K562 (cell line): ENCODE measurements around the gene TRUB2. TPM values are rescaled to one million over a fixed set of nuclear protein-coding genes. Genes with fewer than 3 reads are reported as not detected.

Experiments used
- ATAC-seq: fragments of 200-7000 bp; cut with Tn5 transposase; 3 replicates; pipeline ENCODE4 v1.9.1; 2020; ENCODE audit warnings: moderate library complexity
- BruUV-seq: library from RNA; stranded (reverse); fragments of 400-500 nt; replicated peaks from 2 replicates; lab custom pipeline; 2021; lab: Mats Ljungman, UMichigan
- CTCF ChIA-PET: fragments of 300-600 bp; formaldehyde crosslinking; extraction: SDS; loops from one replicate; lab custom pipeline; 2021; ENCODE audit warnings: low intra/inter-chr PET ratio; lab: Yijun Ruan, JAX
- POLR2A ChIA-PET: fragments of 300-600, 350-650 bp; sonication (Branson Sonifier 250); formaldehyde crosslinking; extraction: SDS; loops from one replicate; lab custom pipeline; 2021; ENCODE audit warnings: antibody characterized with exemption, inconsistent platforms; lab: Yijun Ruan, JAX
- DNase-seq, 4 experiments: peaks; one replicate each; pipeline versions ENCODE4 v3.0.0 to v3.0.0-alpha.2; 2011 to 2018; ENCODE audit warnings: low spot score in 3 of 4, mixed read lengths in 3 of 4; ENCODE audit errors: extremely low read depth in 1 of 4
- FAIRE-seq: peaks from 2 replicates; lab custom pipeline; 2011; peaks lifted over from hg19 to GRCh38; lab: Jason Lieb, UNC
- H2AFZ ChIP-seq: 2 replicates; pipeline ENCODE4 v1.6.0; 2011; ENCODE audit warnings: low read depth, low read length, control low read depth, inconsistent platforms
- H3K27ac ChIP-seq: fragments of 200-600 bp; 3 replicates; pipeline ENCODE4 v1.8.0; 2011; ENCODE audit warnings: low read depth, mild to moderate bottlenecking, control low read depth, inconsistent platforms, low read length, moderate library complexity, mixed read lengths; ENCODE audit errors: extremely low read depth
- H3K27me3 ChIP-seq, 2 experiments: fragments of 300-600 bp in 1 of 2; 2 replicates in 1 of 2; 3 replicates in 1 of 2; pipeline versions ENCODE4 v1.6.0 to v1.8.0; 2011; ENCODE audit warnings: inconsistent platforms in 2 of 2, low read length in 2 of 2, mild to moderate bottlenecking in 1 of 2, mixed read lengths in 1 of 2, moderate library complexity in 1 of 2; ENCODE audit not compliant: control insufficient read depth in 2 of 2, insufficient read depth in 2 of 2
- H3K36me3 ChIP-seq: fragments of 300-600 bp; 3 replicates; pipeline ENCODE4 v1.8.0; 2011; ENCODE audit warnings: mild to moderate bottlenecking, low read length, inconsistent platforms; ENCODE audit not compliant: control insufficient read depth, insufficient read depth
- H3K4me1 ChIP-seq, 2 experiments: fragments of 200-600 bp in 1 of 2; replicated peaks in 1 of 2; 2 replicates in 1 of 2; 3 replicates in 1 of 2; pipeline versions ENCODE4 v1.5.1 to v1.8.0; 2011; ENCODE audit warnings: inconsistent platforms in 2 of 2, low read length in 2 of 2, mild to moderate bottlenecking in 1 of 2, mixed read lengths in 1 of 2, moderate library complexity in 1 of 2; ENCODE audit not compliant: control insufficient read depth in 2 of 2, insufficient read depth in 2 of 2
- H3K4me2 ChIP-seq: 2 replicates; pipeline ENCODE4 v1.6.1; 2011; ENCODE audit warnings: low read length, control low read depth, inconsistent platforms, mixed read lengths; ENCODE audit not compliant: insufficient read depth
- H3K4me3 ChIP-seq: fragments of 200-600 bp; sonication (generic), shearing (Covaris generic); 2 replicates; pipeline ENCODE4 v1.5.1; 2016; ENCODE audit warnings: control low read depth, inconsistent platforms
- H3K79me2 ChIP-seq: fragments of 200-600 bp; 3 replicates; pipeline ENCODE4 v1.8.0; 2011; ENCODE audit warnings: low read length, inconsistent platforms; ENCODE audit not compliant: control insufficient read depth, insufficient read depth
- H3K9ac ChIP-seq, 2 experiments: 2 replicates each; pipeline versions ENCODE4 v1.6.0 to v1.6.1; 2011; ENCODE audit warnings: low read depth in 2 of 2, low read length in 2 of 2, control low read depth in 1 of 2, inconsistent platforms in 1 of 2, mild to moderate bottlenecking in 1 of 2, mixed read lengths in 1 of 2; ENCODE audit not compliant: insufficient read depth in 1 of 2
- H3K9me1 ChIP-seq: one replicate; pipeline ENCODE4 v1.6.0; 2011; ENCODE audit warnings: inconsistent platforms, mild to moderate bottlenecking, low read length, moderate library complexity; ENCODE audit not compliant: control insufficient read depth, insufficient read depth
- H3K9me3 ChIP-seq: replicated peaks from 2 replicates; pipeline ENCODE4 v1.5.1; 2011; ENCODE audit warnings: low read depth, low read length, inconsistent platforms; ENCODE audit not compliant: control insufficient read depth, insufficient read depth
- H4K20me1 ChIP-seq: replicated peaks from 2 replicates; pipeline ENCODE4 v1.6.1; 2011; ENCODE audit warnings: low read length, inconsistent platforms, mixed read lengths; ENCODE audit not compliant: control insufficient read depth, insufficient read depth
- CCAR2 ChIP-seq: fragments of 200-400 bp; formaldehyde crosslinking; IDR thresholded peaks from 2 replicates; pipeline ENCODE4 v1.6.1; 2017; ENCODE audit warnings: mild to moderate bottlenecking, low read depth, low read length
- FOSL1 ChIP-seq: fragments of 200-800 bp; sonication (Bioruptor generic); conservative IDR thresholded peaks from 2 replicates; pipeline ENCODE4 v1.6.1; 2016; ENCODE audit warnings: missing genetic modification characterization, missing compliant biosample characterization
- GTF2E2 ChIP-seq: fragments of 200-800 bp; sonication (Bioruptor generic); IDR thresholded peaks from 2 replicates; pipeline ENCODE4 v1.6.1; 2016; ENCODE audit warnings: missing genetic modification characterization, missing compliant biosample characterization
- HDAC1 ChIP-seq, 2 experiments: fragments of 450-650 bp; IDR thresholded peaks; 2 replicates each; pipeline ENCODE4 v1.6.1; 2016 to 2017; ENCODE audit warnings: inconsistent platforms in 1 of 2, mild to moderate bottlenecking in 1 of 2, moderate library complexity in 1 of 2
- HDAC2 ChIP-seq: fragments of 450-650 bp; IDR thresholded peaks from 2 replicates; pipeline ENCODE4 v1.6.1; 2016; ENCODE audit warnings: mild to moderate bottlenecking
- KLF16 ChIP-seq: IDR thresholded peaks from 2 replicates; pipeline ENCODE4 v1.6.1; 2016; ENCODE audit warnings: antibody characterized with exemption
- NFIX ChIP-seq: fragments of 250-450 bp; sonication (Bioruptor Pico); IDR thresholded peaks from 2 replicates; pipeline ENCODE4 v1.4.0; 2020; ENCODE audit warnings: low read depth, mild to moderate bottlenecking, moderate library complexity
- NKRF ChIP-seq: fragments of 450-650 bp; IDR thresholded peaks from 2 replicates; pipeline ENCODE4 v1.6.1; 2016; ENCODE audit warnings: borderline replicate concordance
- PHF20 ChIP-seq: fragments of 450-650 bp; IDR thresholded peaks from 2 replicates; pipeline ENCODE4 v1.6.1; 2018; ENCODE audit not compliant: partially characterized antibody
- POLR2B ChIP-seq: fragments of 450-650 bp; IDR thresholded peaks from 2 replicates; pipeline ENCODE4 v1.6.1; 2018; ENCODE audit warnings: low read depth; ENCODE audit not compliant: partially characterized antibody
- RBBP5 ChIP-seq: fragments of 200-600 bp; sonication (generic); IDR thresholded peaks from 2 replicates; pipeline ENCODE4 v1.6.1; 2012; ENCODE audit warnings: borderline replicate concordance, mild to moderate bottlenecking, low read length, control low read depth, inconsistent platforms; ENCODE audit not compliant: insufficient read depth, poor library complexity, severe bottlenecking
- SAP30 ChIP-seq: fragments of 200-600 bp; sonication (generic); IDR thresholded peaks from 2 replicates; pipeline ENCODE4 v1.6.1; 2012; ENCODE audit warnings: borderline replicate concordance, low read depth, mild to moderate bottlenecking, moderate library complexity, low read length, control low read depth, inconsistent platforms; ENCODE audit not compliant: insufficient read depth, poor library complexity, severe bottlenecking
- SIN3A ChIP-seq, 2 experiments: fragments of 150-350 bp in 1 of 2; IDR thresholded peaks; 2 replicates each; pipeline ENCODE4 v1.6.1; 2011 to 2016; ENCODE audit warnings: borderline replicate concordance in 2 of 2, low read depth in 2 of 2, low read length in 2 of 2, mild to moderate bottlenecking in 2 of 2, moderate library complexity in 2 of 2; ENCODE audit not compliant: control insufficient read depth in 1 of 2
- TOE1 ChIP-seq, 2 experiments: fragments of 450-650 bp in 1 of 2; sonication (generic) in 1 of 2; formaldehyde crosslinking in 1 of 2; IDR thresholded peaks; 2 replicates each; pipeline versions ENCODE4 v1.7.1 to v1.8.0; 2016 to 2022; ENCODE audit warnings: borderline replicate concordance in 2 of 2, mild to moderate bottlenecking in 2 of 2, antibody characterized with exemption in 1 of 2, inconsistent platforms in 1 of 2, low read depth in 1 of 2, missing genetic modification reagents in 1 of 2, moderate library complexity in 1 of 2
- WGBS: fragments of 100-300 bp; shearing (Covaris generic); methylation state at CpG from one replicate; pipeline ENCODE4 v1.1.6; 2016; ENCODE audit warnings: low coverage, mixed read lengths; ENCODE audit not compliant: insufficient coverage; ENCODE audit errors: missing lambda C conversion rate; 5-methylcytosine and 5-hydroxymethylcytosine counted together
- in situ Hi-C: fragments of 300-500 bp; cut with MboI; formaldehyde crosslinking; loops from 4 replicates; pipeline ENCODE4 v1.15.0; 2018; ENCODE audit warnings: inconsistent platforms, mixed read lengths
- intact Hi-C: fragments of 100-400 bp; cut with micrococcal nuclease; formaldehyde crosslinking; loops from 2 replicates; pipeline ENCODE4 v1.14.2; 2022
- polyA plus RNA-seq, 8 experiments: library from polyadenylated mRNA; depleted of rRNA in 4 of 8; stranded (reverse) in 5 of 8; unstranded in 3 of 8; fragments of >200 nt; fragmentation: Nextera tagmentation in 2 of 8; fragmentation: Illumina TruSeq in 1 of 8; extraction: Ambion mirVana in 2 of 8; extraction: Trizol in 1 of 8; gene quantifications; 2 replicates each; pipeline versions ENCODE4 v1.2.1 to v1.2.3, GENCODE V29; 2011 to 2014; ENCODE audit warnings: inconsistent platforms in 1 of 8, missing spikeins in 1 of 8
- total RNA-seq, 7 experiments: library from RNA; depleted of rRNA in 6 of 7; stranded (reverse); fragments of >200 nt in 6 of 7; fragmentation: Illumina TruSeq in 2 of 7; extraction: Trizol in 2 of 7; gene quantifications; 2 replicates each; pipeline versions ENCODE4 v1.2.1 to v1.2.3, GENCODE V29; 2011 to 2021; ENCODE audit warnings: low replicate concordance in 1 of 7
- TF ChIP-seq, protein P1 (sequence below): IDR thresholded peaks from 2 replicates; pipeline ENCODE4 v1.6.1; 2014; ENCODE audit warnings: antibody characterized with exemption
- TF ChIP-seq, protein P2 (sequence below): sonication (generic); formaldehyde crosslinking; IDR thresholded peaks from 2 replicates; pipeline ENCODE4 v1.8.1; 2023; ENCODE audit warnings: mild to moderate bottlenecking, missing genetic modification reagents

TRUB2 gene
- total and polyA plus RNA-seq, 9 of the 15 experiments (the other 6 are each of a cell fraction or from before 2014, with no cell fraction given): 9.3 to 110 (median 63.0) TPM

- FAIRE-seq: no peak
- in situ Hi-C loops: loop anchor here (25.0 kb wide), 1 partner anchor 609 kb away; no protein-coding TSS in a partner anchor
- no peaks in the 10 kb centered on the region for H4K20me1 ChIP-seq
These were observed 49.4 kb upstream of the TRUB2 start for GRCh38 chr9:128371630-128372117.

More at GRCh38 chr9:128371630-128372117, 49.4 kb upstream of the TRUB2 start:
- Histone ChIP-seq H3K9me1 (no peaks in the 10 kb centered on the region), H3K9ac (peak overlapping the region; percentile 83 to 96), H3K27ac (peak overlapping the region; percentile 75), H2AFZ (peak overlapping the region; percentile 76), H3K4me1 (peaks cover 13 to 14% of the 10 kb centered on the region in 2 experiments), H3K27me3 (no peaks in the 10 kb centered on the region), H3K9me3 (no peaks in the 10 kb centered on the region), H3K79me2 (peaks cover 53% of the 10 kb centered on the region), H3K4me2 (peak overlapping the region; percentile 96), H3K4me3 (peak overlapping the region; percentile 84), H3K36me3 (peaks cover 24% of the 10 kb centered on the region)
- BruUV-seq: TSS peak; percentile 86
- POLR2A ChIA-PET: interaction anchor here (0.6 to 2.2 kb wide), 8 partner anchors 10 to 559 kb away, joined by 3 to 11 read pairs (median 4); no protein-coding TSS in a partner anchor
- intact Hi-C loops: no loop called here
- WGBS: 0% methylated on average over 10 of the region's 10 CpGs
- DNase-seq (no peak), ATAC-seq (no peak)
- TF ChIP-seq GTF2E2 (tag) (0 out of 2 replicates have a peak, but pooled peaks have one; percentile 5), CCAR2 (no peak), RBBP5 (peak; percentile 11), PHF20 (peak; percentile 1), NKRF (0 out of 2 replicates have a peak, but pooled peaks have one; percentile 66), FOSL1 (peak; percentile 7; the same call in 1 of the 2 replicates), KLF16 (no peak), TOE1 (IDR thresholded peaks at IDR 0.05; ENCODE audit: borderline replicate concordance) (no peak), TOE1 (CRISPR knock-in tag; IDR thresholded peaks at IDR 0.05; ENCODE audit: borderline replicate concordance, low read depth) (peak; percentile 1; the same call in 1 of the 2 replicates), SAP30 (peak; percentile 56), HDAC1 (IDR thresholded peaks at IDR 0.05) (0 out of 4 replicates have a peak, but pooled peaks of 1 of the 2 experiments have one; percentile 6), SIN3A (IDR thresholded peaks at IDR 0.05; ENCODE audit: borderline replicate concordance in 2 of 2, control insufficient read depth in 1 of 2, low read depth in 2 of 2, low read length in 2 of 2) (0 out of 4 replicates have a peak, but pooled peaks of 1 of the 2 experiments have one; percentile 33), POLR2B (no peak), NFIX (no peak), HDAC2 (peak; percentile 5; the same call in 1 of the 2 replicates)
- TF ChIP-seq, protein P1, sequence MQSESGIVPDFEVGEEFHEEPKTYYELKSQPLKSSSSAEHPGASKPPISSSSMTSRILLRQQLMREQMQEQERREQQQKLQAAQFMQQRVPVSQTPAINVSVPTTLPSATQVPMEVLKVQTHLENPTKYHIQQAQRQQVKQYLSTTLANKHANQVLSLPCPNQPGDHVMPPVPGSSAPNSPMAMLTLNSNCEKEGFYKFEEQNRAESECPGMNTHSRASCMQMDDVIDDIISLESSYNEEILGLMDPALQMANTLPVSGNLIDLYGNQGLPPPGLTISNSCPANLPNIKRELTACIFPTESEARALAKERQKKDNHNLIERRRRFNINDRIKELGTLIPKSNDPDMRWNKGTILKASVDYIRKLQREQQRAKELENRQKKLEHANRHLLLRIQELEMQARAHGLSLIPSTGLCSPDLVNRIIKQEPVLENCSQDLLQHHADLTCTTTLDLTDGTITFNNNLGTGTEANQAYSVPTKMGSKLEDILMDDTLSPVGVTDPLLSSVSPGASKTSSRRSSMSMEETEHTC: no peak
- TF ChIP-seq, protein P2, sequence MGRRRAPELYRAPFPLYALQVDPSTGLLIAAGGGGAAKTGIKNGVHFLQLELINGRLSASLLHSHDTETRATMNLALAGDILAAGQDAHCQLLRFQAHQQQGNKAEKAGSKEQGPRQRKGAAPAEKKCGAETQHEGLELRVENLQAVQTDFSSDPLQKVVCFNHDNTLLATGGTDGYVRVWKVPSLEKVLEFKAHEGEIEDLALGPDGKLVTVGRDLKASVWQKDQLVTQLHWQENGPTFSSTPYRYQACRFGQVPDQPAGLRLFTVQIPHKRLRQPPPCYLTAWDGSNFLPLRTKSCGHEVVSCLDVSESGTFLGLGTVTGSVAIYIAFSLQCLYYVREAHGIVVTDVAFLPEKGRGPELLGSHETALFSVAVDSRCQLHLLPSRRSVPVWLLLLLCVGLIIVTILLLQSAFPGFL: 0 out of 2 replicates have a peak, but pooled peaks have one; percentile 56
- CTCF ChIA-PET: no interaction called here
